MCF 10A (cell line): Measurements from ENCODE around the gene COLEC11. TPM values are rescaled to one million over a fixed set of nuclear protein-coding genes. Genes with fewer than 3 reads are reported as not detected.

Source experiments
- BruUV-seq: library from RNA; stranded (reverse); fragments of 400-500 nt; replicated peaks from 2 replicates; lab custom pipeline; 2021; lab: Mats Ljungman, UMichigan
- CTCF ChIA-PET: fragments of 300-600 bp; sonication (Branson Sonifier 250); formaldehyde crosslinking; extraction: SDS; loops from one replicate; lab custom pipeline; 2021; ENCODE audit warnings: antibody characterized with exemption, inconsistent platforms; lab: Yijun Ruan, JAX
- POLR2A ChIA-PET: fragments of 300-600, 350-650 bp; sonication (Branson Sonifier 250); formaldehyde crosslinking; extraction: SDS; loops from one replicate; lab custom pipeline; 2020; ENCODE audit warnings: antibody characterized with exemption, inconsistent platforms; lab: Yijun Ruan, JAX
- DNase-seq: peaks from one replicate; pipeline ENCODE4 v3.0.0-alpha.2; 2018; ENCODE audit not compliant: unreplicated experiment
- H3K27ac Mint-ChIP-seq: one replicate; pipeline ENCODE4 v1.8.0; 2022; ENCODE audit warnings: mild to moderate bottlenecking, low read depth, mixed read lengths; ENCODE audit not compliant: unreplicated experiment
- H3K27me3 Mint-ChIP-seq: one replicate; pipeline ENCODE4 v1.8.0; 2022; ENCODE audit warnings: mixed read lengths; ENCODE audit not compliant: insufficient read depth, unreplicated experiment
- H3K36me3 Mint-ChIP-seq: one replicate; pipeline ENCODE4 v1.8.0; 2022; ENCODE audit warnings: mild to moderate bottlenecking, moderate library complexity, mixed read lengths; ENCODE audit not compliant: insufficient read depth, unreplicated experiment
- H3K4me1 Mint-ChIP-seq: one replicate; pipeline ENCODE4 v1.8.0; 2022; ENCODE audit warnings: mixed read lengths; ENCODE audit not compliant: insufficient read depth, unreplicated experiment
- H3K4me3 Mint-ChIP-seq: one replicate; pipeline ENCODE4 v1.8.0; 2022; ENCODE audit warnings: mild to moderate bottlenecking, moderate library complexity, mixed read lengths; ENCODE audit not compliant: unreplicated experiment
- H3K9me3 Mint-ChIP-seq: one replicate; pipeline ENCODE4 v1.8.0; 2022; ENCODE audit warnings: mixed read lengths; ENCODE audit not compliant: unreplicated experiment
- CTCF ChIP-seq: fragments of 200-600 bp; IDR thresholded peaks from one replicate; pipeline ENCODE4 v1.8.0; 2022; ENCODE audit warnings: antibody characterized with exemption, mild to moderate bottlenecking; ENCODE audit not compliant: unreplicated experiment
- intact Hi-C: fragments of 100-400 bp; cut with micrococcal nuclease; formaldehyde crosslinking; loops from 2 replicates; pipeline ENCODE4 v1.14.1; 2022
- total RNA-seq: library from RNA; stranded (reverse); gene quantifications from 2 replicates; pipeline ENCODE4 v1.2.3, GENCODE V29; 2022

The COLEC11 gene
- total RNA-seq, 1 experiment from 2014 or later: not detected

- Mint-ChIP-seq H3K27me3 (no peaks in the 10 kb centered on the region), H3K9me3 (no peaks in the 10 kb centered on the region), H3K4me3 (no peak overlapping the region), H3K36me3 (no peaks in the 10 kb centered on the region), H3K4me1 (no peaks in the 10 kb centered on the region), H3K27ac (no peak overlapping the region)
- no TSS peak for BruUV-seq
- intact Hi-C loops: no loop called here
- CTCF ChIA-PET: no interaction called here
- no peak for TF ChIP-seq CTCF
- POLR2A ChIA-PET: no interaction called here
- DNase-seq: no peak
Measured at GRCh38 chr2:3670941-3671340, 76.0 kb downstream of the COLEC11 start.

DNA sequence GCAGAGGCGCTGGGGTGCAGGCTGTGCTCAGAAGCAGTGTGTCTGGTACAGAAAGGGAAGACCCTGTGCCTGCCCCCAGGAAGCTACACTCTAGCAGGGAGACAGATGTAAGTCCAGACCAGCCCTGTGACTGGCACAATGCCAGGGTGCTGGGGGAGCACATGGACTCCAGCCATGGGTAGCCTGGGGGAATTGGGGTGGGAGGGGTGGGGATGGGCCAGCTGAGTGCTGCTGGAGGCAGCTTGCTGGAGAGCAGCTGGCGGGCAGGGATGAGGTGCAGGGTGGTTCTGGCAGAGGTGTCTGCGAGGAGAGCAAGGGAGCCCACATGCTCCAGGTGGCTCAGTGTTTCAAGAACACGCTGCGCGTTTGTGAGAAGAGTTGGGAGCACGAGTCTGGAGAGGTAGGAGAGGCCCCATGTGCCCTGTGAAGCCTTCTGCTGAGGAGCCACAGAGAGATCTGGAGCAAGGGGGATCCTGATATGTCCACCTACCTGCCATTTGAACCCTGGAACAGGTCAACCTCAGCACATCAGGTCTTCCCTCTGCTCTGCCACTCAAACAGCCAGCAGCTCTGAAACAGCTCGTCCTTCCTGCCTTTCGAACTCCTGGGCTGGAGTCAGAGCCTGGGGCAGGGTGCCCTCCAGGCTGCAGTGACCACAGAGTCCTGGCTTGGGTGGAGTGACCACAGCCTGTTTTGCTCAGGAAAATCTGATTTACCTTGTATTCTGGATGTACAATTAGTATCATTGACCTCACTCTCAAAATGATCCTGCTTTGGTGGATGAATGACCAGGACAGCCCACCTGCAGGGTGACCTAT, 78.2 kb downstream of the COLEC11 start:
- intact Hi-C loops: no loop called here
- BruUV-seq: no TSS peak

DNA sequence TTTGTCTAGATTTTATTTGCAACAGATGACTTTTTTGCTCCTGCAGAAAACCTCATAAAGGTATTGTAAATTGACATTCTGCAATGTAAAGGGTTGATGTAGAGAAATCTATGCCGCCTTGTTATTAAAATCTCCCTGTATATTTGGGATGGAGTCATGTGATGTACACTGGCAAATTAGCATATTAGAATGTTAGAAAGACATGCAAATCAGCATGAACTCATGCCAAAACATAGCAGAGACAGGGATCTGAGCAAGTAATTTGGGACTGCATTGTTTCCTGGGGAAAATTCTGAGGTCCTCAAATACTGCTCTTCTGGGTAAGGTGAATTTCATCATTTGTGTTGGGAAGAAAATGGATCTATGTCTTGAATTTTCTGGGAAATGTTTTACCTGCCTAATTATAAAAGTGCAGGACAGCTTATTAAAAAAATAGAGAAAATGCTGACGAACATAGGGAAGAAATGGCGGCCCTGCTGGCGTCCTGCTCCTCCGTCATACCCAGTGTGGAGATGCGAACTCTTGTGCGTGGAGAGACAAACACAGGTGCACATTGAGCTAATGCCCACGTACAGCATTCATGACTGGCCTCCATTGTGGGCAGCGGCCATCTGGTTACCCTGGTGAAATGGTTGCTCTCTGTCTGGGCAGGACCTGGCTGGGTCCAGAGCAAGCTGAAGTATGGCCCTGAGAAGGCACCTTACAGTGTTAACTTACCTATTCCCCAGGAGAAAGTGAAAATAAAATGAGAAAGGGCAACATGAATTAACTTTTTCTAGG, 79.3 kb downstream of the COLEC11 start:
- Mint-ChIP-seq H3K4me3 (no peak overlapping the region), H3K9me3 (no peaks in the 10 kb centered on the region), H3K4me1 (no peaks in the 10 kb centered on the region), H3K36me3 (no peaks in the 10 kb centered on the region), H3K27ac (no peak overlapping the region), H3K27me3 (peaks cover 15% of the 10 kb centered on the region)
- intact Hi-C loops: no loop called here
- BruUV-seq: no TSS peak
- no peak for DNase-seq
- ChIA-PET POLR2A (no interaction called here), CTCF (interaction anchor here (1.1 to 1.3 kb wide), 2 partner anchors 11 to 250 kb away, joined by 3 to 5 read pairs; no protein-coding TSS in a partner anchor)
- TF ChIP-seq CTCF: no peak

More for the DNA sequence above, 78.2 kb downstream of the COLEC11 start:
- DNase-seq: no peak
- no peaks in the 10 kb centered on the region for H3K9me3 Mint-ChIP-seq
- no peak for TF ChIP-seq CTCF
- H3K27me3 Mint-ChIP-seq: peaks cover 8% of the 10 kb centered on the region
- H3K36me3 Mint-ChIP-seq: no peaks in the 10 kb centered on the region
- no peak overlapping the region for H3K27ac Mint-ChIP-seq
- H3K4me1 Mint-ChIP-seq: no peaks in the 10 kb centered on the region
- no peak overlapping the region for H3K4me3 Mint-ChIP-seq
- ChIA-PET POLR2A (no interaction called here), CTCF (interaction anchor here (1.3 kb wide), 1 partner anchor 249 kb away, joined by 3 read pairs; no protein-coding TSS in a partner anchor)

DNA sequence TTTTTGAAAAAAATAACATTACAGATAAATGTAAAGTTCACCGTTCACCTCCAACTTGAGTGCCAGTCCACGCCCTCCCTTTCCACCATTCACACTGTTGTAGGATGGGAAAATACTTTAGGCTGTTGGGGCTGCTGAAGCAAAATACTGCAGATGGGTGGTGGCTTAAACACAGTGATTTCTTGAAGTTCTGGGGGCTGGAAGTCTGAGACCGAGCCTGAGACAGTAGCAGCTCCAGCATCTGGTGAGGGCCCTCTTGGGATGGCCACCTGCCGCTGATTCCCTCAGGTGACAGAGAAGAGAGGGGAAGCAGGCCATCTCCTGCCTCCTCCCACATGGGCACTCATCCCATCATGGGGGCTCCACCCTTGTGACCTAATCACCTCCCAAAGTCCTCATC, 80.8 kb downstream of the COLEC11 start:
- Mint-ChIP-seq H3K27me3 (peaks cover 15% of the 10 kb centered on the region), H3K4me3 (no peak overlapping the region), H3K4me1 (no peaks in the 10 kb centered on the region), H3K36me3 (no peaks in the 10 kb centered on the region), H3K9me3 (no peaks in the 10 kb centered on the region), H3K27ac (no peak overlapping the region)
- no peak for TF ChIP-seq CTCF
- DNase-seq: no peak
- ChIA-PET CTCF (no interaction called here), POLR2A (no interaction called here)
- BruUV-seq: no TSS peak
- intact Hi-C loops: no loop called here
